HepG2 (cell line): Measurements from ENCODE around the gene SERPINA6. TPM values are rescaled to one million over a fixed set of nuclear protein-coding genes. Genes with fewer than 3 reads are reported as not detected.
A peak's percentile ranks its signal among the peaks of the same experiment; 100 is the strongest.

Source experiments
- ATAC-seq: fragments of 200-7000 bp; cut with Tn5 transposase; 3 replicates; pipeline ENCODE4 v1.9.1; 2020; ENCODE audit warnings: mild to moderate bottlenecking, moderate library complexity
- BruUV-seq: library from RNA; stranded (reverse); fragments of 400-500 nt; replicated peaks from 2 replicates; lab custom pipeline; 2021; lab: Mats Ljungman, UMichigan
- CTCF ChIA-PET: fragments of 300-600 bp; formaldehyde crosslinking; extraction: SDS; loops from one replicate; lab custom pipeline; 2021; ENCODE audit warnings: low total read pairs, inconsistent platforms, low intra/inter-chr PET ratio; lab: Yijun Ruan, JAX
- POLR2A ChIA-PET: fragments of 350-600 bp; sonication (Branson Sonifier 250); formaldehyde crosslinking; loops from one replicate; lab custom pipeline; 2020; ENCODE audit warnings: antibody characterized with exemption, inconsistent platforms; lab: Yijun Ruan, JAX
- DNase-seq: peaks from one replicate; pipeline ENCODE4 v3.0.0-alpha.2; 2015; ENCODE audit warnings: low spot score
- FAIRE-seq: peaks from 3 replicates; lab custom pipeline; 2011; peaks lifted over from hg19 to GRCh38; lab: Jason Lieb, UNC
- H2AFZ ChIP-seq: one replicate; pipeline ENCODE4 v1.6.1; 2011; ENCODE audit warnings: low read length, inconsistent platforms
- H3K27ac ChIP-seq: fragments of 300-600 bp; 3 replicates; pipeline ENCODE4 v1.8.0; 2011; ENCODE audit warnings: mixed run types, mild to moderate bottlenecking, mixed read lengths, low read length, inconsistent platforms; ENCODE audit not compliant: insufficient read depth; ENCODE audit errors: extremely low read length
- H3K27me3 ChIP-seq, 2 experiments: fragments of 200-600 bp in 1 of 2; 2 replicates in 1 of 2; 3 replicates in 1 of 2; pipeline versions ENCODE4 v1.6.0 to v1.8.0; 2011; ENCODE audit warnings: low read length in 2 of 2, mild to moderate bottlenecking in 2 of 2, moderate library complexity in 2 of 2, inconsistent platforms in 1 of 2; ENCODE audit not compliant: insufficient read depth in 2 of 2, control insufficient read depth in 1 of 2
- H3K36me3 ChIP-seq, 2 experiments: fragments of 200-600 bp in 1 of 2; replicated peaks in 1 of 2; 2 replicates in 1 of 2; 3 replicates in 1 of 2; pipeline versions ENCODE4 v1.5.1 to v1.8.0; 2011; ENCODE audit warnings: low read length in 2 of 2, inconsistent platforms in 1 of 2; ENCODE audit not compliant: insufficient read depth in 2 of 2, control insufficient read depth in 1 of 2
- H3K4me1 ChIP-seq: 2 replicates; pipeline ENCODE4 v1.5.1; 2012; ENCODE audit warnings: low read length, inconsistent platforms; ENCODE audit not compliant: insufficient read depth
- H3K4me2 ChIP-seq: 2 replicates; pipeline ENCODE4 v1.6.0; 2011; ENCODE audit warnings: low read depth, low read length, inconsistent platforms
- H3K4me3 ChIP-seq, 3 experiments: fragments of 200-600 bp in 1 of 3; sonication (generic), shearing (Covaris generic) in 1 of 3; replicated peaks in 1 of 3; 2 replicates each; pipeline ENCODE4 v1.5.1; 2011 to 2016; ENCODE audit warnings: low read length in 3 of 3, inconsistent platforms in 2 of 3, low read depth in 2 of 3, mild to moderate bottlenecking in 2 of 3, control low read depth in 1 of 3, mixed read lengths in 1 of 3; ENCODE audit not compliant: insufficient read depth in 1 of 3
- H3K79me2 ChIP-seq: one replicate; pipeline ENCODE4 v1.6.1; 2011; ENCODE audit warnings: low read length, inconsistent platforms; ENCODE audit not compliant: insufficient read depth
- H3K9ac ChIP-seq: 2 replicates; pipeline ENCODE4 v1.6.0; 2011; ENCODE audit warnings: mild to moderate bottlenecking, low read depth, low read length, inconsistent platforms; ENCODE audit not compliant: insufficient read depth
- H3K9me3 ChIP-seq: 2 replicates; pipeline ENCODE4 v1.5.1; 2012; ENCODE audit warnings: mild to moderate bottlenecking, low read length
- H4K20me1 ChIP-seq: 2 replicates; pipeline ENCODE4 v1.6.0; 2011; ENCODE audit warnings: inconsistent platforms, mild to moderate bottlenecking, low read length, moderate library complexity; ENCODE audit not compliant: insufficient read depth
- ZKSCAN5 ChIP-seq: sonication (generic); formaldehyde crosslinking; IDR thresholded peaks from 2 replicates; pipeline ENCODE4 v1.5.1; 2020; ENCODE audit warnings: mild to moderate bottlenecking, missing genetic modification reagents
- ZMYM3 ChIP-seq: sonication (generic); formaldehyde crosslinking; IDR thresholded peaks from 2 replicates; pipeline ENCODE4 v1.5.1; 2020; ENCODE audit warnings: mild to moderate bottlenecking, missing genetic modification reagents
- ZNF260 ChIP-seq: sonication (generic); formaldehyde crosslinking; IDR thresholded peaks from 2 replicates; pipeline ENCODE4 v1.4.0; 2020; ENCODE audit warnings: missing genetic modification reagents, low read depth, mild to moderate bottlenecking, borderline replicate concordance
- ZNF7 ChIP-seq: IDR thresholded peaks from 2 replicates; pipeline ENCODE4 v1.6.1; 2016; ENCODE audit warnings: missing biosample characterization, missing genetic modification reagents
- ZNF768 ChIP-seq: sonication (generic); formaldehyde crosslinking; IDR thresholded peaks from 2 replicates; pipeline ENCODE4 v1.4.0; 2020; ENCODE audit warnings: missing genetic modification reagents
- WGBS: methylation state at CpG from one replicate; pipeline ENCODE4 v1.1.6; 2017; ENCODE audit warnings: low lambda C conversion rate; 5-methylcytosine and 5-hydroxymethylcytosine counted together
- in situ Hi-C: cut with HindIII; loops from 2 replicates; pipeline ENCODE4 v1.10.0; 2017; ENCODE audit warnings: low pct_unique_long_range_greater_than_20kb; ENCODE audit not compliant: extremely low pct_ligation_motif_present
- intact Hi-C: fragments of 100-400 bp; cut with micrococcal nuclease; formaldehyde crosslinking; loops from one replicate; pipeline ENCODE4 v1.10.0; 2022; ENCODE audit not compliant: unreplicated experiment
- polyA plus RNA-seq, 8 experiments: library from polyadenylated mRNA; depleted of rRNA in 3 of 8; stranded (reverse) in 7 of 8; unstranded in 1 of 8; fragments of >200 nt; fragmentation: Illumina TruSeq in 4 of 8; extraction: Trizol in 4 of 8; gene quantifications; 2 replicates each; pipeline versions ENCODE4 v1.2.1 to v1.2.3, GENCODE V29; 2011 to 2016; ENCODE audit warnings: low read depth in 4 of 8, missing spikeins in 1 of 8, mixed read lengths in 1 of 8; ENCODE audit not compliant: insufficient read depth in 1 of 8
- total RNA-seq, 5 experiments: library from RNA; depleted of rRNA; stranded (reverse); fragments of >200 nt; fragmentation: Illumina TruSeq; extraction: Trizol; gene quantifications; 2 replicates each; pipeline ENCODE4 v1.2.3, GENCODE V29; 2016; ENCODE audit warnings: low read depth in 1 of 5

The SERPINA6 gene
- total and polyA plus RNA-seq, 2 of the 13 experiments (the other 11 are each of a cell fraction or from before 2014, with no cell fraction given), result 260 to 333 TPM

DNA sequence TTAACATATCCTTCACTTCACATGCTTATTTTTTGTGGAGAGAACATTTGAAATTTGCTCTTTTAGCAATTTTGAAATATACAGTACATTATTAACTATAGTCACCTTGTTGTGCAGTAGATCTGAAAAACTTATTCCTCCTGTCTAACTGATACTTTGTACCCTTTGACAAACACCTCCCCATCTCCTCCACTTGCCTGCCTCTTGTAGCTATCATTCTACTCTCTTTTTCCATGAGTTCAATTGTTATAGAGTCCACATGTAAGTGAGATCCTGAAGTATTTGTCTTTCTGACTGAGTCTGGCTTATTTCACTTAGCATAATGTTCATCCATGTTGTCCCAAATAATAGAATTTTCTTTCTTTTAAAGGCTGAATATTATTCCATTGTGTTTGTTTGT lies 9.5 kb upstream of the SERPINA6 start:
- in situ Hi-C loops, result no loop called here
- Histone ChIP-seq H3K9ac (no peak overlapping the region), H3K79me2 (no peaks in the 10 kb centered on the region), H3K27ac (no peak overlapping the region), H3K4me3 (no peak overlapping the region), H3K4me2 (no peak overlapping the region), H3K4me1 (peaks cover 69% of the 10 kb centered on the region), H3K9me3 (no peaks in the 10 kb centered on the region), H2AFZ (no peak overlapping the region), H3K36me3 (no peaks in the 10 kb centered on the region), H4K20me1 (no peaks in the 10 kb centered on the region), H3K27me3 (no peaks in the 10 kb centered on the region)
- ChIA-PET POLR2A (interaction anchor here (1.3 to 1.8 kb wide), 2 partner anchors 9 to 16 kb away, joined by 3 to 7 read pairs; partner anchors contain the start of gene SERPINA6), CTCF (no interaction called here)
- ATAC-seq, result no peak
- BruUV-seq, result no TSS peak
- no peak for DNase-seq
- FAIRE-seq, result no peak
- intact Hi-C loops, result no loop called here
- TF ChIP-seq ZNF7 (CRISPR knock-in tag), result peak; percentile 92
- no peak for TF ChIP-seq ZNF260 (CRISPR knock-in tag)

DNA sequence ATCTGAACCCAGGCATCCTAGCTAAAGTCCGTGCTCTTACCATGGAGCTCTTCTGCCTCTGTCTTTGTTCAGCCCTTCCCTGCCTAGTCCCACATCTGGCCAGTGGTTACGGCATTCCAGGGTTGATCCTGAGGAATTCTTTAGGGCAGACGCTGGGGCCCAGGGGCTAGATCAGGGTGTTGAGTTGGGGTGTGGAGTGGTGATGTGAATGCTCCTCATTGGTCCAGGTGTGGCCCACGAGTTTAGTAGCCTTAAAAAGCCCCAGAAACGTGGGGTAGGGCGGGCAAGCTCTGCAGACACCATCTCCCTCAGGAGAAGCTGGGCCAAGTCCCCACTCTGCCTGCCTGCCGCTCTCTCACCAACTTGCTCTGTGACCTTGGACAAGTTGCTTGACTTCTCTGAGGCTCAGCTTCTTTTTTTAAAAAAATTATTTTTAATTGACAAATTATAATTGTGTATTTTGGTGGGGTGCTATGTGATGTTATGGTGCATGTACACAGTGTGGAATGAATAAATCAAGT lies 9.0 kb upstream of the SERPINA6 start:
- no peaks in the 10 kb centered on the region for H3K9me3 ChIP-seq
- ATAC-seq (no peak), FAIRE-seq (no peak), DNase-seq (no peak)
- POLR2A ChIA-PET, result interaction anchor here (1.3 to 1.8 kb wide), 2 partner anchors 9 to 15 kb away, joined by 3 to 7 read pairs; partner anchors contain the start of gene SERPINA6
- CTCF ChIA-PET, result no interaction called here
- H3K4me3 ChIP-seq, result no peak overlapping the region
- no peak overlapping the region for H2AFZ ChIP-seq
- no peaks in the 10 kb centered on the region for H4K20me1 ChIP-seq
- intact Hi-C loops, result no loop called here
- TF ChIP-seq ZNF768 (CRISPR knock-in tag) (peak; percentile 96), ZKSCAN5 (CRISPR knock-in tag) (no peak), ZMYM3 (CRISPR knock-in tag) (peak; percentile 75)
- no peaks in the 10 kb centered on the region for H3K36me3 ChIP-seq
- H3K4me1 ChIP-seq, result peaks cover 73% of the 10 kb centered on the region
- H3K79me2 ChIP-seq, result no peaks in the 10 kb centered on the region
- in situ Hi-C loops, result no loop called here
- WGBS, result 73% methylated on average over 5 of the region's 7 CpGs
- no peak overlapping the region for H3K9ac ChIP-seq
- H3K27me3 ChIP-seq, result no peaks in the 10 kb centered on the region
- no peak overlapping the region for H3K4me2 ChIP-seq
- BruUV-seq, result no TSS peak
- no peak overlapping the region for H3K27ac ChIP-seq
